Loucy (cell line): Measurements from ENCODE around the gene TBATA.
A peak's percentile ranks its signal among the peaks of the same experiment; 100 is the strongest.

Source experiments
- H2AFZ ChIP-seq: fragments of 200-600 bp; sonication (generic); 2 replicates; pipeline ENCODE4 v1.6.0; 2016; ENCODE audit warnings: antibody characterized with exemption, mild to moderate bottlenecking, low read length, moderate library complexity
- H3F3A ChIP-seq: fragments of 200-600 bp; 2 replicates; pipeline ENCODE4 v1.6.0; 2016; ENCODE audit warnings: antibody characterized with exemption, low read depth, mild to moderate bottlenecking
- H3K27me3 ChIP-seq: fragments of 200-600 bp; sonication (generic); 2 replicates; pipeline ENCODE4 v1.6.1; 2014; ENCODE audit warnings: low read length, mild to moderate bottlenecking; ENCODE audit not compliant: insufficient read depth, poor library complexity, severe bottlenecking
- H3K36me3 ChIP-seq: fragments of 200-600 bp; sonication (generic); 2 replicates; pipeline ENCODE4 v1.6.1; 2016; ENCODE audit warnings: low read length; ENCODE audit not compliant: insufficient read depth
- H3K4me1 ChIP-seq: fragments of 200-600 bp; sonication (generic); 2 replicates; pipeline ENCODE4 v1.5.1; 2014; ENCODE audit warnings: low read length, mild to moderate bottlenecking; ENCODE audit not compliant: insufficient read depth, poor library complexity, severe bottlenecking
- H3K4me2 ChIP-seq: fragments of 200-600 bp; sonication (generic); 2 replicates; pipeline ENCODE4 v1.6.0; 2014; ENCODE audit warnings: antibody characterized with exemption, low read length, low read depth, mild to moderate bottlenecking; ENCODE audit not compliant: poor library complexity, severe bottlenecking
- H3K4me3 ChIP-seq: fragments of 200-600 bp; sonication (generic); 2 replicates; pipeline ENCODE4 v1.5.1; 2014; ENCODE audit warnings: low read length, mild to moderate bottlenecking, mixed read lengths; ENCODE audit not compliant: poor library complexity, severe bottlenecking
- H3K79me2 ChIP-seq: fragments of 200-600 bp; sonication (generic); 2 replicates; pipeline ENCODE4 v1.6.1; 2014; ENCODE audit warnings: low read length; ENCODE audit not compliant: insufficient read depth
- H3K9ac ChIP-seq: fragments of 200-600 bp; sonication (generic); 2 replicates; pipeline ENCODE4 v1.6.0; 2014; ENCODE audit warnings: mild to moderate bottlenecking, low read depth, low read length, moderate library complexity; ENCODE audit not compliant: poor library complexity, severe bottlenecking
- H3K9me2 ChIP-seq: fragments of 200-600 bp; sonication (generic); replicated peaks from 2 replicates; pipeline ENCODE4 v1.6.1; 2016; ENCODE audit warnings: low read depth, low read length, mixed read lengths
- H3K9me3 ChIP-seq: fragments of 200-600 bp; sonication (generic); 2 replicates; pipeline ENCODE4 v1.6.1; 2014; ENCODE audit warnings: mild to moderate bottlenecking, antibody characterized with exemption, low read length, low read depth; ENCODE audit not compliant: insufficient read depth
- H4K20me1 ChIP-seq: fragments of 200-600 bp; sonication (generic); 2 replicates; pipeline ENCODE4 v1.6.0; 2014; ENCODE audit warnings: antibody characterized with exemption, low read length, mild to moderate bottlenecking; ENCODE audit not compliant: insufficient read depth, poor library complexity, severe bottlenecking
- CTCF ChIP-seq: fragments of 200-600 bp; sonication (generic); conservative IDR thresholded peaks from 2 replicates; pipeline ENCODE4 v1.5.1; 2014; ENCODE audit warnings: mild to moderate bottlenecking, antibody characterized with exemption, low read length
- EZH2phosphoT487 ChIP-seq: fragments of 200-600 bp; IDR thresholded peaks from 2 replicates; pipeline ENCODE4 v1.6.1; 2018; ENCODE audit warnings: antibody characterized with exemption, mild to moderate bottlenecking, moderate library complexity, borderline replicate concordance

TBATA gene

GRCh38 chr10:70785190-70785589, at the start of gene TBATA:
Gene TBATA, minus strand, starts transcription at chr10:70785377. Its CDS starts 1,998 bp downstream, at chr10:70783379.
- TF ChIP-seq CTCF (no peak), EZH2phosphoT487 (no peak)
- Histone ChIP-seq H3K9me2 (no peaks in the 10 kb centered on the region), H3K4me3 (peak within 1 kb of the TSS; percentile 21), H3K79me2 (no peaks in the 10 kb centered on the region), H2AFZ (no peak within 1 kb of the TSS), H3K4me2 (peak within 1 kb of the TSS; percentile 55), H3F3A (no peaks in the 10 kb centered on the region; the same call in 1 of the 2 replicates), H3K9ac (peak within 1 kb of the TSS; percentile 8), H3K36me3 (no peaks in the 10 kb centered on the region), H3K4me1 (peaks cover 51% of the 10 kb centered on the region), H3K9me3 (no peaks in the 10 kb centered on the region), H3K27me3 (no peaks in the 10 kb centered on the region), H4K20me1 (no peaks in the 10 kb centered on the region)

- Histone ChIP-seq H3K9me3 (0 out of 2 replicates have a peak, but pooled peaks cover 5% of the 10 kb centered on the region), H2AFZ (no peak overlapping the region), H3K4me1 (peaks cover 7% of the 10 kb centered on the region), H3K36me3 (no peaks in the 10 kb centered on the region), H3K9ac (no peak overlapping the region), H3K27me3 (no peaks in the 10 kb centered on the region), H3K4me3 (no peak overlapping the region), H3K79me2 (no peaks in the 10 kb centered on the region), H3K4me2 (no peak overlapping the region), H4K20me1 (no peaks in the 10 kb centered on the region), H3F3A (no peaks in the 10 kb centered on the region), H3K9me2 (no peaks in the 10 kb centered on the region)
- TF ChIP-seq EZH2phosphoT487 (no peak), CTCF (no peak)
Measured at GRCh38 chr10:70834441-70835151, 49.4 kb upstream of the TBATA start.

- Histone ChIP-seq H4K20me1 (no peaks in the 10 kb centered on the region), H3K4me2 (no peak overlapping the region), H3K9ac (no peak overlapping the region), H2AFZ (no peak overlapping the region), H3K27me3 (no peaks in the 10 kb centered on the region), H3K9me2 (no peaks in the 10 kb centered on the region), H3K36me3 (no peaks in the 10 kb centered on the region), H3K79me2 (no peaks in the 10 kb centered on the region), H3F3A (no peaks in the 10 kb centered on the region), H3K4me3 (no peak overlapping the region), H3K4me1 (peaks cover 7% of the 10 kb centered on the region), H3K9me3 (0 out of 2 replicates have a peak, but pooled peaks cover 5% of the 10 kb centered on the region)
- TF ChIP-seq EZH2phosphoT487 (no peak), CTCF (no peak)
Measured at GRCh38 chr10:70834021-70834420, 48.8 kb upstream of the TBATA start.
